Ishikawa (cell line): ENCODE measurements around the gene RPRD1A.

Source experiments
- CEBPB ChIP-seq: IDR thresholded peaks from 2 replicates; pipeline ENCODE4 v1.6.1; 2012
- CREB1 ChIP-seq: IDR thresholded peaks from 2 replicates; pipeline ENCODE4 v1.6.1; 2012; ENCODE audit warnings: low read depth
- EGR1 ChIP-seq: IDR thresholded peaks from 2 replicates; pipeline ENCODE4 v1.6.1; 2012
- EP300 ChIP-seq: IDR thresholded peaks from 2 replicates; pipeline ENCODE4 v1.6.1; 2012; ENCODE audit warnings: borderline replicate concordance
- FOXM1 ChIP-seq: IDR thresholded peaks from 2 replicates; pipeline ENCODE4 v1.6.1; 2012; ENCODE audit warnings: low read depth, borderline replicate concordance
- MAX ChIP-seq: IDR thresholded peaks from 2 replicates; pipeline ENCODE4 v1.6.1; 2012
- NFIC ChIP-seq: IDR thresholded peaks from 2 replicates; pipeline ENCODE4 v1.6.1; 2012
- RAD21 ChIP-seq: IDR thresholded peaks from 2 replicates; pipeline ENCODE4 v1.6.1; 2012; ENCODE audit warnings: low read depth
- REST ChIP-seq: IDR thresholded peaks from 2 replicates; pipeline ENCODE4 v1.6.1; 2012; ENCODE audit warnings: low read depth, mild to moderate bottlenecking
- TAF1 ChIP-seq: IDR thresholded peaks from 2 replicates; pipeline ENCODE4 v1.6.1; 2012; ENCODE audit warnings: low read depth, mild to moderate bottlenecking
- TCF12 ChIP-seq: IDR thresholded peaks from 2 replicates; pipeline ENCODE4 v1.6.1; 2012; ENCODE audit warnings: low read depth
- TEAD4 ChIP-seq: IDR thresholded peaks from 2 replicates; pipeline ENCODE4 v1.6.1; 2012
- YY1 ChIP-seq: IDR thresholded peaks from 2 replicates; pipeline ENCODE4 v1.6.1; 2012; ENCODE audit warnings: low read depth
- ZBTB7A ChIP-seq: IDR thresholded peaks from 2 replicates; pipeline ENCODE4 v1.6.1; 2012; ENCODE audit warnings: low read depth
- TF ChIP-seq, protein P1 (sequence below): IDR thresholded peaks from 2 replicates; pipeline ENCODE4 v1.6.1; 2012

RPRD1A gene

GRCh38 chr18:36108601-36109000, 41.2 kb upstream of the RPRD1A start:
- TF ChIP-seq FOXM1 = no peak
- no peak for TF ChIP-seq MAX
- no peak for TF ChIP-seq NFIC
- TF ChIP-seq, protein P1, sequence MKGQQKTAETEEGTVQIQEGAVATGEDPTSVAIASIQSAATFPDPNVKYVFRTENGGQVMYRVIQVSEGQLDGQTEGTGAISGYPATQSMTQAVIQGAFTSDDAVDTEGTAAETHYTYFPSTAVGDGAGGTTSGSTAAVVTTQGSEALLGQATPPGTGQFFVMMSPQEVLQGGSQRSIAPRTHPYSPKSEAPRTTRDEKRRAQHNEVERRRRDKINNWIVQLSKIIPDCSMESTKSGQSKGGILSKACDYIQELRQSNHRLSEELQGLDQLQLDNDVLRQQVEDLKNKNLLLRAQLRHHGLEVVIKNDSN = no peak
- no peak for TF ChIP-seq TCF12
- no peak for TF ChIP-seq CREB1
- TF ChIP-seq TEAD4 = no peak
- no peak for TF ChIP-seq CEBPB
- TF ChIP-seq ZBTB7A = no peak
- TF ChIP-seq EP300 = no peak
- no peak for TF ChIP-seq EGR1
- TF ChIP-seq TAF1 = no peak
- TF ChIP-seq RAD21 = no peak
- TF ChIP-seq REST = no peak
- TF ChIP-seq YY1 = no peak

GRCh38 chr18:36108196-36108595, 40.8 kb upstream of the RPRD1A start:
- TF ChIP-seq FOXM1 = no peak
- no peak for TF ChIP-seq EP300
- TF ChIP-seq CEBPB = no peak
- TF ChIP-seq YY1 = no peak
- no peak for TF ChIP-seq TCF12
- no peak for TF ChIP-seq RAD21
- TF ChIP-seq TEAD4 = no peak
- no peak for TF ChIP-seq REST
- TF ChIP-seq NFIC = no peak
- TF ChIP-seq CREB1 = no peak
- no peak for TF ChIP-seq MAX
- TF ChIP-seq, protein P1 = no peak
- no peak for TF ChIP-seq EGR1
- no peak for TF ChIP-seq ZBTB7A
- TF ChIP-seq TAF1 = no peak

GRCh38 chr18:36107477-36107876, 40.1 kb upstream of the RPRD1A start:
- TF ChIP-seq REST = no peak
- TF ChIP-seq CREB1 = no peak
- TF ChIP-seq, protein P1 = no peak
- no peak for TF ChIP-seq EP300
- TF ChIP-seq RAD21 = no peak
- TF ChIP-seq TAF1 = no peak
- no peak for TF ChIP-seq MAX
- TF ChIP-seq TEAD4 = no peak
- TF ChIP-seq TCF12 = no peak
- no peak for TF ChIP-seq FOXM1
- no peak for TF ChIP-seq CEBPB
- TF ChIP-seq ZBTB7A = no peak
- TF ChIP-seq NFIC = no peak
- no peak for TF ChIP-seq YY1
- no peak for TF ChIP-seq EGR1

GRCh38 chr18:36104749-36105148, 37.4 kb upstream of the RPRD1A start:
- TF ChIP-seq REST = no peak
- no peak for TF ChIP-seq TCF12
- TF ChIP-seq, protein P1 = no peak
- TF ChIP-seq ZBTB7A = no peak
- TF ChIP-seq CEBPB = no peak
- TF ChIP-seq RAD21 = no peak
- TF ChIP-seq EGR1 = no peak
- no peak for TF ChIP-seq NFIC
- TF ChIP-seq FOXM1 = no peak
- TF ChIP-seq TAF1 = no peak
- TF ChIP-seq CREB1 = no peak
- TF ChIP-seq EP300 = no peak
- TF ChIP-seq YY1 = no peak
- no peak for TF ChIP-seq MAX
- no peak for TF ChIP-seq TEAD4
